Measurements from ENCODE around the gene SLC13A5. TPM values are rescaled to one million over a fixed set of nuclear protein-coding genes. Genes with fewer than 3 reads are reported as not detected.

Gene SLC13A5
- total RNA-seq: under 1 TPM in 1 of 4 donors, not detected in 3; 0.14 TPM
- under 1 TPM in 2 of 3 donors, not detected in 1; under 0.01 to 0.03 TPM for polyA plus RNA-seq

GRCh38 chr17:6713130-6713917 is at the start of gene SLC13A5:
SLC13A5 (minus strand) TSS chr17:6713369; CDS start chr17:6713333, 36 bp downstream.
- WGBS, 2 donors: 3 to 9% methylated on average over 71 of the region's 71 CpGs
- no peak for TF ChIP-seq CTCF (IDR thresholded peaks at IDR 0.05)
- peaks cover 15 to 58% (median 42%) of the 10 kb centered on the region in 3 donors for H3K27me3 ChIP-seq
- H3K27ac ChIP-seq: no peak within 1 kb of the TSS
- peaks cover 0 to 13% (median 10%) of the 10 kb centered on the region in 4 donors for H3K4me1 ChIP-seq
- peaks cover 0 to 5% (median 2%) of the 10 kb centered on the region in 4 donors for H3K9me3 ChIP-seq
- intact Hi-C loops (cut with DNase I): no loop called here
- H3K4me3 ChIP-seq: peak within 1 kb of the TSS in 2 of 4 donors; percentile 17 to 28
- H3K36me3 ChIP-seq: no peaks in the 10 kb centered on the region
- DNase-seq: no peak

GRCh38 chr17:6761779-6762178 is 48.6 kb upstream of the SLC13A5 start:
- no peak for TF ChIP-seq POLR2A (IDR thresholded peaks at IDR 0.05)
- no peak for TF ChIP-seq CTCF (IDR thresholded peaks at IDR 0.05)
- TF ChIP-seq POLR2AphosphoS5 (IDR thresholded peaks at IDR 0.05): no peak
- no peak for TF ChIP-seq EP300 (IDR thresholded peaks at IDR 0.05)
- H3K4me3 ChIP-seq: no peak overlapping the region
- WGBS, 2 donors: 92 to 94% methylated on average over 8 of the region's 8 CpGs
- peaks cover 0 to 88% (median 30%) of the 10 kb centered on the region in 4 donors for H3K36me3 ChIP-seq
- intact Hi-C loops (cut with DNase I): no loop called here
- H3K4me1 ChIP-seq: peaks cover 0 to 11% (median 5%) of the 10 kb centered on the region in 4 donors
- H3K9me3 ChIP-seq: peaks cover 0 to 2% (median 0%) of the 10 kb centered on the region in 4 donors
- H3K27me3 ChIP-seq: no peaks in the 10 kb centered on the region
- H3K27ac ChIP-seq: no peak overlapping the region
- DNase-seq: no peak

- no peak overlapping the region for H3K4me3 ChIP-seq
- TF ChIP-seq POLR2AphosphoS5 (IDR thresholded peaks at IDR 0.05) (no peak), EP300 (IDR thresholded peaks at IDR 0.05) (no peak), CTCF (IDR thresholded peaks at IDR 0.05) (no peak), POLR2A (IDR thresholded peaks at IDR 0.05) (no peak)
Measured at GRCh38 chr17:6757747-6758146, 44.6 kb upstream of the SLC13A5 start.

GRCh38 chr17:6756425-6757031 is 43.4 kb upstream of the SLC13A5 start:
- peak overlapping the region; percentile 41 to 55 (median 50) for H3K4me3 ChIP-seq
- peaks cover 0 to 51% (median 30%) of the 10 kb centered on the region in 4 donors for H3K4me1 ChIP-seq
- H3K27me3 ChIP-seq: no peaks in the 10 kb centered on the region
- H3K27ac ChIP-seq: peak overlapping the region; percentile 80 to 87 (median 84)
- intact Hi-C loops (cut with DNase I): no loop called here
- TF ChIP-seq CTCF (IDR thresholded peaks at IDR 0.05): no peak
- no peak for TF ChIP-seq EP300 (IDR thresholded peaks at IDR 0.05)
- TF ChIP-seq POLR2A (IDR thresholded peaks at IDR 0.05): no peak
- no peak for TF ChIP-seq POLR2AphosphoS5 (IDR thresholded peaks at IDR 0.05)
- peaks cover 0 to 36% (median 11%) of the 10 kb centered on the region in 4 donors for H3K36me3 ChIP-seq
- no peak for DNase-seq
- 35 to 64% methylated on average over 13 of the region's 13 CpGs for WGBS, 2 donors
- no peaks in the 10 kb centered on the region for H3K9me3 ChIP-seq

More at GRCh38 chr17:6757747-6758146, 44.6 kb upstream of the SLC13A5 start:
- Histone ChIP-seq H3K27ac (no peak overlapping the region), H3K9me3 (no peaks in the 10 kb centered on the region), H3K4me1 (peaks cover 0 to 41% (median 26%) of the 10 kb centered on the region in 4 donors), H3K27me3 (no peaks in the 10 kb centered on the region), H3K36me3 (peaks cover 0 to 48% (median 11%) of the 10 kb centered on the region in 4 donors)
- no peak for DNase-seq
- intact Hi-C loops (cut with DNase I): no loop called here
- 92 to 97% methylated on average over 2 of the region's 2 CpGs for WGBS, 2 donors
